H9 (cell line): ENCODE results near the gene AFF1. TPM values are rescaled to one million over a fixed set of nuclear protein-coding genes. Genes with fewer than 3 reads are reported as not detected.

ENCODE experiments used
- DNase-seq: peaks from one replicate; pipeline ENCODE4 v3.0.0-alpha.2; 2017
- H2AFZ ChIP-seq: one replicate; pipeline ENCODE4 v1.6.1; 2013; ENCODE audit warnings: mild to moderate bottlenecking, low read length, control low read depth, moderate library complexity
- H2AK5ac ChIP-seq: 2 replicates; pipeline ENCODE4 v1.6.1; 2013; ENCODE audit warnings: low read length, control low read depth, mixed read lengths; ENCODE audit not compliant: insufficient read length
- H2BK120ac ChIP-seq: one replicate; pipeline ENCODE4 v1.6.1; 2013; ENCODE audit warnings: low read depth, mild to moderate bottlenecking, low read length, control low read depth, inconsistent platforms; ENCODE audit not compliant: poor library complexity, severe bottlenecking
- H2BK12ac ChIP-seq: 2 replicates; pipeline ENCODE4 v1.6.1; 2013; ENCODE audit warnings: low read length, control low read depth, mixed read lengths, low read depth; ENCODE audit not compliant: insufficient read length
- H2BK15ac ChIP-seq: 2 replicates; pipeline ENCODE4 v1.6.1; 2013; ENCODE audit warnings: low read depth, low read length, control low read depth
- H2BK20ac ChIP-seq: one replicate; pipeline ENCODE4 v1.6.1; 2013; ENCODE audit warnings: low read depth, mild to moderate bottlenecking, low read length, control low read depth, inconsistent platforms; ENCODE audit not compliant: poor library complexity, severe bottlenecking
- H2BK5ac ChIP-seq: 2 replicates; pipeline ENCODE4 v1.6.1; 2013; ENCODE audit warnings: low read length, control low read depth, mixed read lengths; ENCODE audit not compliant: insufficient read length
- H3K14ac ChIP-seq: 2 replicates; pipeline ENCODE4 v1.6.1; 2013; ENCODE audit warnings: low read length, control low read depth; ENCODE audit not compliant: insufficient read depth
- H3K18ac ChIP-seq: 2 replicates; pipeline ENCODE4 v1.6.1; 2013; ENCODE audit warnings: low read depth, mild to moderate bottlenecking, mixed read lengths, low read length, control low read depth; ENCODE audit not compliant: insufficient read length
- H3K23ac ChIP-seq: 2 replicates; pipeline ENCODE4 v1.6.1; 2013; ENCODE audit warnings: low read length, control low read depth, mixed read lengths, low read depth; ENCODE audit not compliant: insufficient read length
- H3K23me2 ChIP-seq: 2 replicates; pipeline ENCODE4 v1.6.1; 2013; ENCODE audit warnings: low read depth, mild to moderate bottlenecking, mixed read lengths, low read length, control low read depth; ENCODE audit not compliant: insufficient read length, poor library complexity, severe bottlenecking
- H3K27ac ChIP-seq: 2 replicates; pipeline ENCODE4 v1.5.1; 2013; ENCODE audit warnings: low read length, control low read depth, mixed read lengths, low read depth; ENCODE audit not compliant: insufficient read length
- H3K27me3 ChIP-seq: 2 replicates; pipeline ENCODE4 v1.6.1; 2013; ENCODE audit warnings: low read length, control low read depth, inconsistent platforms; ENCODE audit not compliant: insufficient read depth
- H3K4ac ChIP-seq: 2 replicates; pipeline ENCODE4 v1.6.1; 2013; ENCODE audit warnings: low read depth, mild to moderate bottlenecking, control low read depth, inconsistent platforms, low read length, moderate library complexity
- H3K4me1 ChIP-seq: 2 replicates; pipeline ENCODE4 v1.6.1; 2013; ENCODE audit warnings: low read length, control low read depth, inconsistent platforms; ENCODE audit not compliant: insufficient read depth
- H3K4me2 ChIP-seq: 2 replicates; pipeline ENCODE4 v1.6.1; 2013; ENCODE audit warnings: low read length, control low read depth, mixed read lengths; ENCODE audit not compliant: insufficient read length, insufficient read depth
- H3K56ac ChIP-seq: 2 replicates; pipeline ENCODE4 v1.6.1; 2013; ENCODE audit warnings: low read depth, mild to moderate bottlenecking, mixed read lengths, low read length, control low read depth; ENCODE audit not compliant: insufficient read length
- H3K79me1 ChIP-seq: 2 replicates; pipeline ENCODE4 v1.6.1; 2013; ENCODE audit warnings: low read depth, mild to moderate bottlenecking, moderate library complexity, low read length, control low read depth, inconsistent platforms; ENCODE audit not compliant: insufficient read depth, poor library complexity, severe bottlenecking
- H3K79me2 ChIP-seq: 2 replicates; pipeline ENCODE4 v1.6.1; 2013; ENCODE audit warnings: low read length, control low read depth, inconsistent platforms; ENCODE audit not compliant: insufficient read depth
- H3K9ac ChIP-seq: 2 replicates; pipeline ENCODE4 v1.6.1; 2013; ENCODE audit warnings: low read length, control low read depth, mixed read lengths; ENCODE audit not compliant: insufficient read length; ENCODE audit errors: extremely low read depth
- H3K9me3 ChIP-seq: one replicate; pipeline ENCODE4 v1.6.1; 2013; ENCODE audit warnings: low read depth, low read length, inconsistent platforms; ENCODE audit not compliant: control insufficient read depth
- H3T11ph ChIP-seq: one replicate; pipeline ENCODE4 v1.6.1; 2013; ENCODE audit warnings: mild to moderate bottlenecking, low read length, control low read depth, inconsistent platforms
- H4K20me1 ChIP-seq: one replicate; pipeline ENCODE4 v1.6.1; 2013; ENCODE audit not compliant: control insufficient read depth, insufficient read length, insufficient read depth
- H4K5ac ChIP-seq: 2 replicates; pipeline ENCODE4 v1.6.1; 2013; ENCODE audit warnings: low read depth, mild to moderate bottlenecking, mixed read lengths, low read length, control low read depth; ENCODE audit not compliant: insufficient read length
- H4K8ac ChIP-seq: replicated peaks from 2 replicates; pipeline ENCODE4 v1.6.1; 2013; ENCODE audit warnings: low read length, control low read depth, mixed read lengths, low read depth; ENCODE audit not compliant: insufficient read length
- H4K91ac ChIP-seq: 2 replicates; pipeline ENCODE4 v1.6.1; 2013; ENCODE audit warnings: low read depth, mild to moderate bottlenecking, moderate library complexity, mixed read lengths, low read length, control low read depth; ENCODE audit not compliant: insufficient read length
- H3K27ac Mint-ChIP-seq, 3 experiments: 2 replicates in 2 of 3; 3 replicates in 1 of 3; pipeline ENCODE4 v1.8.0; 2020 to 2021; ENCODE audit warnings: mixed read lengths in 3 of 3, mild to moderate bottlenecking in 1 of 3, moderate library complexity in 1 of 3
- H3K27me3 Mint-ChIP-seq: 2 replicates; pipeline ENCODE4 v1.8.0; 2021; ENCODE audit warnings: low read depth, mild to moderate bottlenecking, moderate library complexity, mixed read lengths
- H3K36me3 Mint-ChIP-seq, 3 experiments: 2 replicates in 2 of 3; 3 replicates in 1 of 3; pipeline ENCODE4 v1.8.0; 2020 to 2021; ENCODE audit warnings: low read depth in 3 of 3, mixed read lengths in 3 of 3; ENCODE audit not compliant: insufficient read depth in 1 of 3
- H3K4me1 Mint-ChIP-seq, 2 experiments: 2 replicates each; pipeline ENCODE4 v1.8.0; 2020; ENCODE audit warnings: mixed read lengths in 2 of 2
- H3K4me3 Mint-ChIP-seq, 2 experiments: 2 replicates in 1 of 2; 3 replicates in 1 of 2; pipeline ENCODE4 v1.8.0; 2020 to 2021; ENCODE audit warnings: mild to moderate bottlenecking in 2 of 2, mixed read lengths in 2 of 2, moderate library complexity in 1 of 2
- H3K9me3 Mint-ChIP-seq, 2 experiments: 2 replicates in 1 of 2; 3 replicates in 1 of 2; pipeline ENCODE4 v1.8.0; 2020; ENCODE audit warnings: mild to moderate bottlenecking in 2 of 2, mixed read lengths in 2 of 2, moderate library complexity in 1 of 2
- WGBS: extraction: QIAGEN DNeasy Blood & Tissue Kit; methylation state at CpG from one replicate; pipeline ENCODE4 v1.1.7; 2013; ENCODE audit warnings: missing lambda C conversion rate, low lambda C conversion rate, mixed read lengths; ENCODE audit not compliant: insufficient read length; ENCODE audit errors: extremely low coverage; 5-methylcytosine and 5-hydroxymethylcytosine counted together
- total RNA-seq: library from RNA; stranded (reverse); gene quantifications from 2 replicates; pipeline ENCODE4 v1.2.1, GENCODE V29; 2021
- TF ChIP-seq, protein P1 (sequence below): fragments of 200-600 bp; sonication (generic); conservative IDR thresholded peaks from 3 replicates; pipeline ENCODE4 v1.8.0; 2021; ENCODE audit warnings: antibody characterized with exemption, mild to moderate bottlenecking

AFF1 gene
- total RNA-seq, 1 experiment from 2014 or later, result 74.5 TPM

DNA sequence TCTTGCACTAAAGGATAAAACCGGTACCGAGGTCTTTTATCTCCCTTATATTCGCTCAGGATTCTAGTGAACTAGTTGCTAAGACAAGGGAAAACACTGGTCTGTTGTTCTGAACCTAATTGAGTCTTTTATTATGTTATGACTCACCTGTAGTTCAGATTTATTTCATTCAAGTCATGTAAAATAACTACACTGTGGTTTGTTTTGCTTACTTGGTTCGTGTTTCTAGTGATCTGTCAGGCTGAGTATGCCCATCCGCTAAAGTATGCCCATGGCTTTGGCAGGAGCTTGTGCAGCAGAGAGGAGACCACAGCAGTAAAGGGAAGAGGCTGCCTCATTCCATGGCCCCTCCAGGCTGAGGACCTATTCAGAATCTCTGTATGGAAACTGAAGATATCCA is 126.1 kb downstream of the AFF1 start:
- no peaks in the 10 kb centered on the region for H3K27me3 ChIP-seq
- no peak overlapping the region for H2BK12ac ChIP-seq
- H2BK5ac ChIP-seq, result no peak overlapping the region
- no peak overlapping the region for H2AFZ ChIP-seq
- H3K36me3 Mint-ChIP-seq, result peaks cover 1 to 7% (median 4%) of the 10 kb centered on the region in 3 experiments; a peak in 4 of 7 replicates
- no CpG with 5 or more reads among the region's 5 CpGs for WGBS
- H3K27ac ChIP-seq, result no peak overlapping the region
- no peak overlapping the region for H2BK20ac ChIP-seq
- H3K79me2 ChIP-seq, result no peaks in the 10 kb centered on the region; the same call in 1 of the 2 replicates
- H3K27me3 Mint-ChIP-seq, result no peaks in the 10 kb centered on the region
- no peak overlapping the region for H3K56ac ChIP-seq
- no peaks in the 10 kb centered on the region for H3K9me3 ChIP-seq
- no peak overlapping the region for H3K4me2 ChIP-seq
- peaks cover 4% of the 10 kb centered on the region for H4K20me1 ChIP-seq
- H3K4me1 ChIP-seq, result 0 out of 2 replicates have a peak, but pooled peaks cover 3% of the 10 kb centered on the region
- H3K79me1 ChIP-seq, result peaks cover 1% of the 10 kb centered on the region
- no peak overlapping the region for H4K5ac ChIP-seq
- H4K91ac ChIP-seq, result no peak overlapping the region
- no peak overlapping the region for H3K4ac ChIP-seq
- H3K23ac ChIP-seq, result no peak overlapping the region
- H3T11ph ChIP-seq, result no peak overlapping the region
- no peak overlapping the region for H2BK15ac ChIP-seq
- H3K4me3 Mint-ChIP-seq, result no peak overlapping the region
- H3K27ac Mint-ChIP-seq, result peak overlapping the region; percentile 3 to 46 (median 22); a peak in 3 of 7 replicates
- no peak for DNase-seq
- H3K23me2 ChIP-seq, result no peaks in the 10 kb centered on the region
- TF ChIP-seq, protein P1, sequence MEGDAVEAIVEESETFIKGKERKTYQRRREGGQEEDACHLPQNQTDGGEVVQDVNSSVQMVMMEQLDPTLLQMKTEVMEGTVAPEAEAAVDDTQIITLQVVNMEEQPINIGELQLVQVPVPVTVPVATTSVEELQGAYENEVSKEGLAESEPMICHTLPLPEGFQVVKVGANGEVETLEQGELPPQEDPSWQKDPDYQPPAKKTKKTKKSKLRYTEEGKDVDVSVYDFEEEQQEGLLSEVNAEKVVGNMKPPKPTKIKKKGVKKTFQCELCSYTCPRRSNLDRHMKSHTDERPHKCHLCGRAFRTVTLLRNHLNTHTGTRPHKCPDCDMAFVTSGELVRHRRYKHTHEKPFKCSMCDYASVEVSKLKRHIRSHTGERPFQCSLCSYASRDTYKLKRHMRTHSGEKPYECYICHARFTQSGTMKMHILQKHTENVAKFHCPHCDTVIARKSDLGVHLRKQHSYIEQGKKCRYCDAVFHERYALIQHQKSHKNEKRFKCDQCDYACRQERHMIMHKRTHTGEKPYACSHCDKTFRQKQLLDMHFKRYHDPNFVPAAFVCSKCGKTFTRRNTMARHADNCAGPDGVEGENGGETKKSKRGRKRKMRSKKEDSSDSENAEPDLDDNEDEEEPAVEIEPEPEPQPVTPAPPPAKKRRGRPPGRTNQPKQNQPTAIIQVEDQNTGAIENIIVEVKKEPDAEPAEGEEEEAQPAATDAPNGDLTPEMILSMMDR, result no peak
- no peak overlapping the region for H2BK120ac ChIP-seq
- H3K14ac ChIP-seq, result no peak overlapping the region
- H2AK5ac ChIP-seq, result no peak overlapping the region
- H3K9me3 Mint-ChIP-seq, result no peaks in the 10 kb centered on the region
- no peak overlapping the region for H4K8ac ChIP-seq
- H3K18ac ChIP-seq, result no peak overlapping the region
- H3K9ac ChIP-seq, result no peak overlapping the region
- H3K4me1 Mint-ChIP-seq, result peaks cover 32 to 42% of the 10 kb centered on the region in 2 experiments
